HepG2 (cell line): ENCODE measurements around the gene ABI2. TPM values are rescaled to one million over a fixed set of nuclear protein-coding genes. Genes with fewer than 3 reads are reported as not detected.

Source experiments
- ATAC-seq: fragments of 200-7000 bp; cut with Tn5 transposase; 3 replicates; pipeline ENCODE4 v1.9.1; 2020; ENCODE audit warnings: mild to moderate bottlenecking, moderate library complexity
- BruUV-seq: library from RNA; stranded (reverse); fragments of 400-500 nt; replicated peaks from 2 replicates; lab custom pipeline; 2021; lab: Mats Ljungman, UMichigan
- CTCF ChIA-PET: fragments of 300-600 bp; formaldehyde crosslinking; extraction: SDS; loops from one replicate; lab custom pipeline; 2021; ENCODE audit warnings: low total read pairs, inconsistent platforms, low intra/inter-chr PET ratio; lab: Yijun Ruan, JAX
- POLR2A ChIA-PET: fragments of 350-600 bp; sonication (Branson Sonifier 250); formaldehyde crosslinking; loops from one replicate; lab custom pipeline; 2020; ENCODE audit warnings: antibody characterized with exemption, inconsistent platforms; lab: Yijun Ruan, JAX
- DNase-seq: peaks from one replicate; pipeline ENCODE4 v3.0.0-alpha.2; 2015; ENCODE audit warnings: low spot score
- FAIRE-seq: peaks from 3 replicates; lab custom pipeline; 2011; peaks lifted over from hg19 to GRCh38; lab: Jason Lieb, UNC
- H2AFZ ChIP-seq: one replicate; pipeline ENCODE4 v1.6.1; 2011; ENCODE audit warnings: low read length, inconsistent platforms
- H3K27ac ChIP-seq: fragments of 300-600 bp; 3 replicates; pipeline ENCODE4 v1.8.0; 2011; ENCODE audit warnings: mixed run types, mild to moderate bottlenecking, mixed read lengths, low read length, inconsistent platforms; ENCODE audit not compliant: insufficient read depth; ENCODE audit errors: extremely low read length
- H3K27me3 ChIP-seq, 2 experiments: fragments of 200-600 bp in 1 of 2; 2 replicates in 1 of 2; 3 replicates in 1 of 2; pipeline versions ENCODE4 v1.6.0 to v1.8.0; 2011; ENCODE audit warnings: low read length in 2 of 2, mild to moderate bottlenecking in 2 of 2, moderate library complexity in 2 of 2, inconsistent platforms in 1 of 2; ENCODE audit not compliant: insufficient read depth in 2 of 2, control insufficient read depth in 1 of 2
- H3K36me3 ChIP-seq, 2 experiments: fragments of 200-600 bp in 1 of 2; replicated peaks in 1 of 2; 2 replicates in 1 of 2; 3 replicates in 1 of 2; pipeline versions ENCODE4 v1.5.1 to v1.8.0; 2011; ENCODE audit warnings: low read length in 2 of 2, inconsistent platforms in 1 of 2; ENCODE audit not compliant: insufficient read depth in 2 of 2, control insufficient read depth in 1 of 2
- H3K4me1 ChIP-seq: 2 replicates; pipeline ENCODE4 v1.5.1; 2012; ENCODE audit warnings: low read length, inconsistent platforms; ENCODE audit not compliant: insufficient read depth
- H3K4me2 ChIP-seq: 2 replicates; pipeline ENCODE4 v1.6.0; 2011; ENCODE audit warnings: low read depth, low read length, inconsistent platforms
- H3K4me3 ChIP-seq, 3 experiments: fragments of 200-600 bp in 1 of 3; sonication (generic), shearing (Covaris generic) in 1 of 3; replicated peaks in 1 of 3; 2 replicates each; pipeline ENCODE4 v1.5.1; 2011 to 2016; ENCODE audit warnings: low read length in 3 of 3, inconsistent platforms in 2 of 3, low read depth in 2 of 3, mild to moderate bottlenecking in 2 of 3, control low read depth in 1 of 3, mixed read lengths in 1 of 3; ENCODE audit not compliant: insufficient read depth in 1 of 3
- H3K79me2 ChIP-seq: one replicate; pipeline ENCODE4 v1.6.1; 2011; ENCODE audit warnings: low read length, inconsistent platforms; ENCODE audit not compliant: insufficient read depth
- H3K9ac ChIP-seq: 2 replicates; pipeline ENCODE4 v1.6.0; 2011; ENCODE audit warnings: mild to moderate bottlenecking, low read depth, low read length, inconsistent platforms; ENCODE audit not compliant: insufficient read depth
- H3K9me3 ChIP-seq: 2 replicates; pipeline ENCODE4 v1.5.1; 2012; ENCODE audit warnings: mild to moderate bottlenecking, low read length
- H4K20me1 ChIP-seq: 2 replicates; pipeline ENCODE4 v1.6.0; 2011; ENCODE audit warnings: inconsistent platforms, mild to moderate bottlenecking, low read length, moderate library complexity; ENCODE audit not compliant: insufficient read depth
- CREM ChIP-seq, 2 experiments: sonication (generic) in 1 of 2; formaldehyde crosslinking in 1 of 2; IDR thresholded peaks; 2 replicates each; pipeline versions ENCODE4 v1.4.0 to v1.6.1; 2016 to 2020; ENCODE audit warnings: antibody characterized with exemption in 1 of 2, mild to moderate bottlenecking in 1 of 2, missing genetic modification reagents in 1 of 2
- EHMT2 ChIP-seq: fragments of 200-600 bp; sonication (generic); IDR thresholded peaks from 2 replicates; pipeline ENCODE4 v1.7.0; 2017; ENCODE audit warnings: antibody characterized with exemption, low read depth, low read length, borderline replicate concordance
- MED1 ChIP-seq: sonication (generic); formaldehyde crosslinking; IDR thresholded peaks from 2 replicates; pipeline ENCODE4 v1.4.0; 2020; ENCODE audit warnings: missing genetic modification reagents
- PCBP1 ChIP-seq: fragments of 200-400 bp; formaldehyde crosslinking; IDR thresholded peaks from 2 replicates; pipeline ENCODE4 v1.6.1; 2017; ENCODE audit warnings: mild to moderate bottlenecking, low read depth, low read length, borderline replicate concordance
- SALL2 ChIP-seq: sonication (generic); formaldehyde crosslinking; IDR thresholded peaks from 2 replicates; pipeline ENCODE4 v1.8.1; 2023; ENCODE audit warnings: mild to moderate bottlenecking, missing genetic modification reagents, inconsistent platforms
- ZNF484 ChIP-seq: sonication (generic); formaldehyde crosslinking; IDR thresholded peaks from 2 replicates; pipeline ENCODE4 v1.5.1; 2020; ENCODE audit warnings: mild to moderate bottlenecking, low read depth, missing genetic modification reagents, borderline replicate concordance
- WGBS: methylation state at CpG from one replicate; pipeline ENCODE4 v1.1.6; 2017; ENCODE audit warnings: low lambda C conversion rate; 5-methylcytosine and 5-hydroxymethylcytosine counted together
- in situ Hi-C: cut with HindIII; loops from 2 replicates; pipeline ENCODE4 v1.10.0; 2017; ENCODE audit warnings: low pct_unique_long_range_greater_than_20kb; ENCODE audit not compliant: extremely low pct_ligation_motif_present
- intact Hi-C: fragments of 100-400 bp; cut with micrococcal nuclease; formaldehyde crosslinking; loops from one replicate; pipeline ENCODE4 v1.10.0; 2022; ENCODE audit not compliant: unreplicated experiment
- polyA plus RNA-seq, 8 experiments: library from polyadenylated mRNA; depleted of rRNA in 3 of 8; stranded (reverse) in 7 of 8; unstranded in 1 of 8; fragments of >200 nt; fragmentation: Illumina TruSeq in 4 of 8; extraction: Trizol in 4 of 8; gene quantifications; 2 replicates each; pipeline versions ENCODE4 v1.2.1 to v1.2.3, GENCODE V29; 2011 to 2016; ENCODE audit warnings: low read depth in 4 of 8, missing spikeins in 1 of 8, mixed read lengths in 1 of 8; ENCODE audit not compliant: insufficient read depth in 1 of 8
- total RNA-seq, 5 experiments: library from RNA; depleted of rRNA; stranded (reverse); fragments of >200 nt; fragmentation: Illumina TruSeq; extraction: Trizol; gene quantifications; 2 replicates each; pipeline ENCODE4 v1.2.3, GENCODE V29; 2016; ENCODE audit warnings: low read depth in 1 of 5
- TF ChIP-seq, protein P1 (sequence below): fragments of 450-650 bp; IDR thresholded peaks from 2 replicates; pipeline ENCODE4 v1.6.1; 2017; ENCODE audit warnings: mild to moderate bottlenecking
- TF ChIP-seq, protein P2 (sequence below): sonication (generic); formaldehyde crosslinking; IDR thresholded peaks from 2 replicates; pipeline ENCODE4 v1.5.0; 2020; ENCODE audit warnings: missing genetic modification reagents, mild to moderate bottlenecking, borderline replicate concordance
- TF ChIP-seq, protein P3 (sequence below): sonication (generic); formaldehyde crosslinking; IDR thresholded peaks from 2 replicates; pipeline ENCODE4 v1.4.0; 2020; ENCODE audit warnings: missing genetic modification reagents, mild to moderate bottlenecking, borderline replicate concordance
- TF ChIP-seq, protein P4 (sequence below): sonication (generic); formaldehyde crosslinking; IDR thresholded peaks from 2 replicates; pipeline ENCODE4 v1.4.0; 2020; ENCODE audit warnings: mild to moderate bottlenecking, missing genetic modification reagents

ABI2 gene
- total and polyA plus RNA-seq, 2 of the 13 experiments (the other 11 are each of a cell fraction or from before 2014, with no cell fraction given), result 28.4 to 32.4 TPM

DNA sequence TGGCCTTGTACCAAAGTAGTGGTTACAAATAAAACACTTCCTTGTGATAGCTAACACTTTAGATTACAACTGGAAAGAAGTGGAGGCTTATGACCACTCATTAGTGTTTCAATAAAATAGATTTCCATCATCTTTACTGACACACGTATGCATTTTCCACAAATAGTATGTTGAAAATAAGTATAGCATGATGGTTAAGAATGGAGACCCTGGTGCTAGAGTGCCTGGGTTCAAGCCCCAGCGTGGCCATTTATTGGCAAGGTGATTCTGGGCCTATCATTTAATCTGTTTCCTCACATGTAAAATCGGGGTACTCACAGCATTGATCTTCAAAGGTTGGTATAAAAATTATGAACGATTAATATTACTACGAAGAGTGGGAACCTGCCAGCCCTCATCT, 152.4 kb downstream of the ABI2 start:
- WGBS, result 95% methylated on average over 5 of the region's 5 CpGs
- DNase-seq (no peak), FAIRE-seq (no peak), ATAC-seq (no peak)
- H2AFZ ChIP-seq, result no peak overlapping the region
- no peaks in the 10 kb centered on the region for H3K4me1 ChIP-seq
- BruUV-seq, result no TSS peak
- H3K27ac ChIP-seq, result no peak overlapping the region
- no peaks in the 10 kb centered on the region for H4K20me1 ChIP-seq
- POLR2A ChIA-PET, result no interaction called here
- CTCF ChIA-PET, result no interaction called here
- no peak overlapping the region for H3K4me2 ChIP-seq
- H3K79me2 ChIP-seq, result no peaks in the 10 kb centered on the region
- H3K4me3 ChIP-seq, result no peak overlapping the region
- in situ Hi-C loops (loop anchor here (5.0 to 10.0 kb wide), 2 partner anchors 337 to 434 kb away; no protein-coding TSS in a partner anchor), intact Hi-C loops (no loop called here)
- no peaks in the 10 kb centered on the region for H3K27me3 ChIP-seq
- H3K9ac ChIP-seq, result no peak overlapping the region
- peaks cover 2 to 4% of the 10 kb centered on the region in 2 experiments; a peak in 2 of 5 replicates for H3K36me3 ChIP-seq
- no peaks in the 10 kb centered on the region for H3K9me3 ChIP-seq
- no peak for TF ChIP-seq PCBP1
- no peak for TF ChIP-seq MED1 (CRISPR knock-in tag)
- no peak for TF ChIP-seq EHMT2
- TF ChIP-seq, protein P1, sequence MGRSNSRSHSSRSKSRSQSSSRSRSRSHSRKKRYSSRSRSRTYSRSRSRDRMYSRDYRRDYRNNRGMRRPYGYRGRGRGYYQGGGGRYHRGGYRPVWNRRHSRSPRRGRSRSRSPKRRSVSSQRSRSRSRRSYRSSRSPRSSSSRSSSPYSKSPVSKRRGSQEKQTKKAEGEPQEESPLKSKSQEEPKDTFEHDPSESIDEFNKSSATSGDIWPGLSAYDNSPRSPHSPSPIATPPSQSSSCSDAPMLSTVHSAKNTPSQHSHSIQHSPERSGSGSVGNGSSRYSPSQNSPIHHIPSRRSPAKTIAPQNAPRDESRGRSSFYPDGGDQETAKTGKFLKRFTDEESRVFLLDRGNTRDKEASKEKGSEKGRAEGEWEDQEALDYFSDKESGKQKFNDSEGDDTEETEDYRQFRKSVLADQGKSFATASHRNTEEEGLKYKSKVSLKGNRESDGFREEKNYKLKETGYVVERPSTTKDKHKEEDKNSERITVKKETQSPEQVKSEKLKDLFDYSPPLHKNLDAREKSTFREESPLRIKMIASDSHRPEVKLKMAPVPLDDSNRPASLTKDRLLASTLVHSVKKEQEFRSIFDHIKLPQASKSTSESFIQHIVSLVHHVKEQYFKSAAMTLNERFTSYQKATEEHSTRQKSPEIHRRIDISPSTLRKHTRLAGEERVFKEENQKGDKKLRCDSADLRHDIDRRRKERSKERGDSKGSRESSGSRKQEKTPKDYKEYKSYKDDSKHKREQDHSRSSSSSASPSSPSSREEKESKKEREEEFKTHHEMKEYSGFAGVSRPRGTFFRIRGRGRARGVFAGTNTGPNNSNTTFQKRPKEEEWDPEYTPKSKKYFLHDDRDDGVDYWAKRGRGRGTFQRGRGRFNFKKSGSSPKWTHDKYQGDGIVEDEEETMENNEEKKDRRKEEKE, result no peak
- TF ChIP-seq, protein P2, sequence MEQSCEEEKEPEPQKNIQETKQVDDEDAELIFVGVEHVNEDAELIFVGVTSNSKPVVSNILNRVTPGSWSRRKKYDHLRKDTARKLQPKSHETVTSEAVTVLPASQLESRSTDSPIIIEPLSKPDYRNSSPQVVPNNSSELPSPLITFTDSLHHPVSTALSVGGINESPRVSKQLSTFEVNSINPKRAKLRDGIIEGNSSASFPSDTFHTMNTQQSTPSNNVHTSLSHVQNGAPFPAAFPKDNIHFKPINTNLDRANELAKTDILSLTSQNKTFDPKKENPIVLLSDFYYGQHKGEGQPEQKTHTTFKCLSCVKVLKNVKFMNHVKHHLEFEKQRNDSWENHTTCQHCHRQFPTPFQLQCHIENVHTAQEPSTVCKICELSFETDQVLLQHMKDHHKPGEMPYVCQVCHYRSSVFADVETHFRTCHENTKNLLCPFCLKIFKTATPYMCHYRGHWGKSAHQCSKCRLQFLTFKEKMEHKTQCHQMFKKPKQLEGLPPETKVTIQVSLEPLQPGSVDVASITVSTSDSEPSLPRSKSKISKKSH (CRISPR knock-in tag), result no peak
- TF ChIP-seq, protein P3, sequence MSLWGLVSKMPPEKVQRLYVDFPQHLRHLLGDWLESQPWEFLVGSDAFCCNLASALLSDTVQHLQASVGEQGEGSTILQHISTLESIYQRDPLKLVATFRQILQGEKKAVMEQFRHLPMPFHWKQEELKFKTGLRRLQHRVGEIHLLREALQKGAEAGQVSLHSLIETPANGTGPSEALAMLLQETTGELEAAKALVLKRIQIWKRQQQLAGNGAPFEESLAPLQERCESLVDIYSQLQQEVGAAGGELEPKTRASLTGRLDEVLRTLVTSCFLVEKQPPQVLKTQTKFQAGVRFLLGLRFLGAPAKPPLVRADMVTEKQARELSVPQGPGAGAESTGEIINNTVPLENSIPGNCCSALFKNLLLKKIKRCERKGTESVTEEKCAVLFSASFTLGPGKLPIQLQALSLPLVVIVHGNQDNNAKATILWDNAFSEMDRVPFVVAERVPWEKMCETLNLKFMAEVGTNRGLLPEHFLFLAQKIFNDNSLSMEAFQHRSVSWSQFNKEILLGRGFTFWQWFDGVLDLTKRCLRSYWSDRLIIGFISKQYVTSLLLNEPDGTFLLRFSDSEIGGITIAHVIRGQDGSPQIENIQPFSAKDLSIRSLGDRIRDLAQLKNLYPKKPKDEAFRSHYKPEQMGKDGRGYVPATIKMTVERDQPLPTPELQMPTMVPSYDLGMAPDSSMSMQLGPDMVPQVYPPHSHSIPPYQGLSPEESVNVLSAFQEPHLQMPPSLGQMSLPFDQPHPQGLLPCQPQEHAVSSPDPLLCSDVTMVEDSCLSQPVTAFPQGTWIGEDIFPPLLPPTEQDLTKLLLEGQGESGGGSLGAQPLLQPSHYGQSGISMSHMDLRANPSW, result no peak
- TF ChIP-seq SALL2, result no peak
- TF ChIP-seq ZNF484 (CRISPR knock-in tag), result no peak
- TF ChIP-seq, protein P4, sequence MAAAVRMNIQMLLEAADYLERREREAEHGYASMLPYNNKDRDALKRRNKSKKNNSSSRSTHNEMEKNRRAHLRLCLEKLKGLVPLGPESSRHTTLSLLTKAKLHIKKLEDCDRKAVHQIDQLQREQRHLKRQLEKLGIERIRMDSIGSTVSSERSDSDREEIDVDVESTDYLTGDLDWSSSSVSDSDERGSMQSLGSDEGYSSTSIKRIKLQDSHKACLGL (CRISPR knock-in tag), result no peak
- no peak for TF ChIP-seq CREM (IDR thresholded peaks at IDR 0.05)
- no peak for TF ChIP-seq CREM (CRISPR knock-in tag; IDR thresholded peaks at IDR 0.05)
